K562 treated with DMSO at 1 percent for 4 hours (cell line): ENCODE results near the gene MYL10. TPM values are rescaled to one million over a fixed set of nuclear protein-coding genes. Genes with fewer than 3 reads are reported as not detected.

Source experiments
- total RNA-seq: library from RNA; unstranded; fragments of 300-600 nt; gene quantifications from 2 replicates; pipeline ENCODE4 v1.2.3, GENCODE V29; 2022; ENCODE audit not compliant: insufficient read depth

Gene MYL10
- total RNA-seq, result not detected in 2 replicates

DNA sequence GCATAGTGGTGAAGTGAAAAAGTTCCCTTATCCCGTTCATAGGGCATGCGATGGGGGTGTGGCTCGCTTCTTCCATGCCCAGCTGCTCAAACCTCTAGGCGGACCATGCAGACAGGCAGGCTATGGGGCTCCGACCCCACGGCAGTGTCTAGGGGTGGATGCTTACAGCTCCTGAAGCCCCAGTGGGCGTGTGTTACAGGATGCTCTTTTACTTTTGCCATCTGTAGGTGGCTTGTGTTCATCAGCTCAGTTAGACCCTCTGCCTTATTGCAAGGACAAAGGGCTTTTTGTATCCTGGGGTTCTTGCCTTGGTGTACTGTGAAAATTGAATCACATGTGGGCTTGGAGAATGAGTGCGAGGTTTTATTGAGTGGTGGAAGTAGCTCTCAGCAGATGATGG lies at the start of gene MYL10:
Gene MYL10, minus strand, starts transcription at position 126 of the 400 bp plus-strand sequence. CDS start 178 bp downstream, outside the sequence.

Other genes starting within 250 kb of the MYL10 start
- 60.5 and 61.0 TPM in 2 replicates for gene CUX1, start 188.3 kb upstream of the MYL10 start, total RNA-seq